WTC11 (cell line): Measurements from ENCODE around the gene UGCG.

Experiments used
- E2F5 ChIP-seq: sonication (generic); formaldehyde crosslinking; IDR thresholded peaks from 2 replicates; pipeline ENCODE4 v1.8.1; 2022; ENCODE audit warnings: mild to moderate bottlenecking, moderate library complexity, missing genetic modification reagents
- NR3C1 ChIP-seq: sonication (generic); formaldehyde crosslinking; conservative IDR thresholded peaks from 2 replicates; pipeline ENCODE4 v1.8.1; 2023; ENCODE audit warnings: low read depth, mild to moderate bottlenecking, missing genetic modification reagents
- SP1 ChIP-seq: sonication (generic); formaldehyde crosslinking; conservative IDR thresholded peaks from 2 replicates; pipeline ENCODE4 v1.8.1; 2022; ENCODE audit warnings: missing genetic modification reagents
- TF ChIP-seq, protein P1 (sequence below): fragments of 200-600 bp; IDR thresholded peaks from 2 replicates; pipeline ENCODE4 v1.8.0; 2022; ENCODE audit warnings: antibody characterized with exemption

GRCh38 chr9:111978616-111979015 lies 82.0 kb downstream of the UGCG start:
- TF ChIP-seq, protein P1, sequence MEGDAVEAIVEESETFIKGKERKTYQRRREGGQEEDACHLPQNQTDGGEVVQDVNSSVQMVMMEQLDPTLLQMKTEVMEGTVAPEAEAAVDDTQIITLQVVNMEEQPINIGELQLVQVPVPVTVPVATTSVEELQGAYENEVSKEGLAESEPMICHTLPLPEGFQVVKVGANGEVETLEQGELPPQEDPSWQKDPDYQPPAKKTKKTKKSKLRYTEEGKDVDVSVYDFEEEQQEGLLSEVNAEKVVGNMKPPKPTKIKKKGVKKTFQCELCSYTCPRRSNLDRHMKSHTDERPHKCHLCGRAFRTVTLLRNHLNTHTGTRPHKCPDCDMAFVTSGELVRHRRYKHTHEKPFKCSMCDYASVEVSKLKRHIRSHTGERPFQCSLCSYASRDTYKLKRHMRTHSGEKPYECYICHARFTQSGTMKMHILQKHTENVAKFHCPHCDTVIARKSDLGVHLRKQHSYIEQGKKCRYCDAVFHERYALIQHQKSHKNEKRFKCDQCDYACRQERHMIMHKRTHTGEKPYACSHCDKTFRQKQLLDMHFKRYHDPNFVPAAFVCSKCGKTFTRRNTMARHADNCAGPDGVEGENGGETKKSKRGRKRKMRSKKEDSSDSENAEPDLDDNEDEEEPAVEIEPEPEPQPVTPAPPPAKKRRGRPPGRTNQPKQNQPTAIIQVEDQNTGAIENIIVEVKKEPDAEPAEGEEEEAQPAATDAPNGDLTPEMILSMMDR, result no peak
- TF ChIP-seq NR3C1 (CRISPR knock-in tag) (no peak), SP1 (CRISPR knock-in tag) (no peak), E2F5 (CRISPR knock-in tag) (no peak)
